ENCODE data around the gene FHOD3. TPM values are rescaled to one million over a fixed set of nuclear protein-coding genes. Genes with fewer than 3 reads are reported as not detected.

The FHOD3 gene
- total and polyA plus RNA-seq, 2 of the 13 experiments (the other 11 are each of a cell fraction or from before 2014, with no cell fraction given), result 0.07 TPM; not detected in 1

DNA sequence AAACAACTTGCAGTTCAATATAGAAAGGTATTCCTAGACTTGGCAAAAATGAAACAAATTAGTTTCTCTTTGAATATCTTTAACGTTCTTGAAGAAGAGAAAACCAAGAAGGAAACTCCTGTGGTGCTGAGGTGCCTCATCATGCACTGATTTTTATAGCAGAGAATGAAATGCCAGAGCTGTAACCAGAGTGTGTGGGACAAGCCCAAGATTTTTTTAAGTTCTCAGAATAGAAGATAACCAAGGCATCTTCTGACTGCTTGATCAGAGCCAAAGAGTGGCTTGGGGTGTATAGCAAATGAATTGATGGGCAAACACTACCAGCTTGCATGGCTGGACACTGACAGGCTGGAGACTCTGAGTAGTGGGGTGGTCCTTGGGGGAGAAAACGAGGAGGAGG lies 7.9 kb downstream of the FHOD3 start:
- no peak overlapping the region for H3K27ac ChIP-seq (ENCODE audit: extremely low read length, insufficient read depth, low read length)
- ChIA-PET CTCF (ENCODE audit: low intra/inter-chr PET ratio, low total read pairs) (no interaction called here), POLR2A (no interaction called here)
- DNase-seq (ENCODE audit: low spot score) (no peak), ATAC-seq (no peak), FAIRE-seq (no peak)
- in situ Hi-C loops (cut with HindIII; ENCODE audit: extremely low pct_ligation_motif_present, low pct_unique_long_range_greater_than_20kb) (no loop called here), intact Hi-C loops (cut with micrococcal nuclease; ENCODE audit: unreplicated experiment) (no loop called here)
- H3K4me2 ChIP-seq (ENCODE audit: low read depth, low read length), result no peak overlapping the region
- H3K79me2 ChIP-seq (ENCODE audit: insufficient read depth, low read length), result no peaks in the 10 kb centered on the region
- H3K4me1 ChIP-seq (ENCODE audit: insufficient read depth, low read length), result 0 out of 2 replicates have a peak, but pooled peaks cover 4% of the 10 kb centered on the region
- peaks cover 0 to 28% of the 10 kb centered on the region in 2 experiments; a peak in 2 of 5 replicates for H3K27me3 ChIP-seq (ENCODE audit: control insufficient read depth in 1 of 2, insufficient read depth in 2 of 2, low read length in 2 of 2)
- BruUV-seq (replicated peaks), result no TSS peak
- no peak overlapping the region for H2AFZ ChIP-seq (ENCODE audit: low read length)
- H4K20me1 ChIP-seq (ENCODE audit: insufficient read depth, low read length), result no peaks in the 10 kb centered on the region
- WGBS (ENCODE audit: low lambda C conversion rate), result 2% methylated on average over 2 of the region's 2 CpGs
- H3K9me3 ChIP-seq (ENCODE audit: low read length), result no peaks in the 10 kb centered on the region
- no peaks in the 10 kb centered on the region for H3K36me3 ChIP-seq (replicated peaks in 1 of 2; ENCODE audit: control insufficient read depth in 1 of 2, insufficient read depth in 2 of 2, low read length in 2 of 2)
- H3K4me3 ChIP-seq (replicated peaks in 1 of 3; ENCODE audit: insufficient read depth in 1 of 3, low read depth in 2 of 3, low read length in 3 of 3), result no peak overlapping the region
- TF ChIP-seq LCORL (IDR thresholded peaks at IDR 0.05) (no peak), LCORL (CRISPR knock-in tag; IDR thresholded peaks at IDR 0.05) (no peak), JDP2 (CRISPR knock-in tag; IDR thresholded peaks at IDR 0.05; ENCODE audit: borderline replicate concordance) (no peak), NR2F6 (IDR thresholded peaks at IDR 0.05) (no peak), NR2F6 (CRISPR knock-in tag; IDR thresholded peaks at IDR 0.05) (no peak), HNRNPK (IDR thresholded peaks at IDR 0.05; ENCODE audit: low read depth, low read length, poor library complexity, severe bottlenecking) (no peak), ZBTB20 (CRISPR knock-in tag; IDR thresholded peaks at IDR 0.05; ENCODE audit: borderline replicate concordance, low read depth) (no peak), RBFOX2 (IDR thresholded peaks at IDR 0.05; ENCODE audit: low read depth, low read length) (no peak), CBX2 (IDR thresholded peaks at IDR 0.05; ENCODE audit: low read depth, low read length) (no peak), CBX2 (CRISPR knock-in tag; IDR thresholded peaks at IDR 0.05; ENCODE audit: low read depth) (no peak), TOE1 (CRISPR knock-in tag; IDR thresholded peaks at IDR 0.05) (no peak), PITX1 (CRISPR knock-in tag; IDR thresholded peaks at IDR 0.05) (no peak)
- TF ChIP-seq, protein P1, sequence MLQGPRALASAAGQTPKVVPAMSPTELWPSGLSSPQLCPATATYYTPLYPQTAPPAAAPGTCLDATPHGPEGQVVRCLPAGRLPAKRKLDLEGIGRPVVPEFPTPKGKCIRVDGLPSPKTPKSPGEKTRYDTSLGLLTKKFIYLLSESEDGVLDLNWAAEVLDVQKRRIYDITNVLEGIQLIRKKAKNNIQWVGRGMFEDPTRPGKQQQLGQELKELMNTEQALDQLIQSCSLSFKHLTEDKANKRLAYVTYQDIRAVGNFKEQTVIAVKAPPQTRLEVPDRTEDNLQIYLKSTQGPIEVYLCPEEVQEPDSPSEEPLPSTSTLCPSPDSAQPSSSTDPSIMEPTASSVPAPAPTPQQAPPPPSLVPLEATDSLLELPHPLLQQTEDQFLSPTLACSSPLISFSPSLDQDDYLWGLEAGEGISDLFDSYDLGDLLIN (CRISPR knock-in tag; IDR thresholded peaks at IDR 0.05; ENCODE audit: borderline replicate concordance), result no peak
- TF ChIP-seq, protein P2, sequence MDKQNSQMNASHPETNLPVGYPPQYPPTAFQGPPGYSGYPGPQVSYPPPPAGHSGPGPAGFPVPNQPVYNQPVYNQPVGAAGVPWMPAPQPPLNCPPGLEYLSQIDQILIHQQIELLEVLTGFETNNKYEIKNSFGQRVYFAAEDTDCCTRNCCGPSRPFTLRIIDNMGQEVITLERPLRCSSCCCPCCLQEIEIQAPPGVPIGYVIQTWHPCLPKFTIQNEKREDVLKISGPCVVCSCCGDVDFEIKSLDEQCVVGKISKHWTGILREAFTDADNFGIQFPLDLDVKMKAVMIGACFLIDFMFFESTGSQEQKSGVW (CRISPR knock-in tag; IDR thresholded peaks at IDR 0.05; ENCODE audit: borderline replicate concordance), result no peak
- TF ChIP-seq, protein P3, sequence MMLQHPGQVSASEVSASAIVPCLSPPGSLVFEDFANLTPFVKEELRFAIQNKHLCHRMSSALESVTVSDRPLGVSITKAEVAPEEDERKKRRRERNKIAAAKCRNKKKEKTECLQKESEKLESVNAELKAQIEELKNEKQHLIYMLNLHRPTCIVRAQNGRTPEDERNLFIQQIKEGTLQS (CRISPR knock-in tag; IDR thresholded peaks at IDR 0.05), result no peak
- H3K9ac ChIP-seq (ENCODE audit: insufficient read depth, low read depth, low read length), result no peak overlapping the region

All from HepG2 (cell line).